SH-SY5Y (cell line): Measurements from ENCODE around the gene VAV2.

Source experiments
- GATA2 ChIP-seq: IDR thresholded peaks from 2 replicates; pipeline ENCODE4 v1.6.1; 2011; ENCODE audit warnings: mild to moderate bottlenecking, low read depth, low read length
- GATA3 ChIP-seq: IDR thresholded peaks from 2 replicates; pipeline ENCODE4 v1.6.1; 2011; ENCODE audit warnings: low read depth, mild to moderate bottlenecking, low read length, moderate library complexity

DNA sequence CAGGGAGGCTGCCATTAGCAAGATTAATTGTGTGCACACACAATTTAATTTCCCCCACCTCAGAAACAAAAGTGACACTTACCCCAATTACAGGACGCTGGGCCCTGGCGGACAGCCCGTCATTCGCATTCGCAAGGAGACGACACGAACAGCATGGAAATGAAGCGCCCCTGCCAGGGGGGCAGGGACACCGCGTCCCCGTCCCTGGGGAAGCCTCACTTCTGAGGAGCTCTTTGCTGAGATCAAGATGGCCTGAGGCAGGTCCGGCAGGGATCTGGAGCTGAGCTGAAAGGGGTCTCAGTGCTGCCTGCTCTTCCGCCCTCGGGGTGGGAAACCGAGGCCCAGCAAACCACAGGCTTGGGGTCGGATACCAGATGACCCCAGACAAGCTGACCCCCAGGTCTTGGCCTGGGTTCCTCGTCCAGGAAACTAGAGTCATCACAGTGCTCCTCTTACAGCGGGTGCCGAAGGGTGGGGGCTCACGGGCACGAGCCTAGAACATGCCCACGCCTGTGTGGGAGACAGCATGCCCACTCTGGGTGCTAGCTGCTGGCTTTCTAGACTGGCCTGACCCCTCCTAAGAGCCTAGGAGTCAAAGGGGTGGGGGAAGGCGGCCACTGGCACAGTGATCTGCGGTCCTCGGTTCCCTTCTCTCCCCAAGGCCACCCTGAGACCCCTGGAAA, 103.2 kb downstream of the VAV2 start:
- no peak for TF ChIP-seq GATA3
- TF ChIP-seq GATA2 = no peak
